HG02884 (cell line): ENCODE results near the gene CCDC183.
"Not testable (repeated sequence)": the region's sequence is repeated elsewhere in the genome, so short reads cannot be mapped to it uniquely, and the experiment has no call there.

Experiments
- ATAC-seq: cut with Tn5 transposase; IDR thresholded peaks from one replicate; pipeline ENCODE4 v1.9.1; 2021; ENCODE audit warnings: mild to moderate bottlenecking, moderate library complexity; ENCODE audit not compliant: unreplicated experiment

CCDC183 gene

DNA sequence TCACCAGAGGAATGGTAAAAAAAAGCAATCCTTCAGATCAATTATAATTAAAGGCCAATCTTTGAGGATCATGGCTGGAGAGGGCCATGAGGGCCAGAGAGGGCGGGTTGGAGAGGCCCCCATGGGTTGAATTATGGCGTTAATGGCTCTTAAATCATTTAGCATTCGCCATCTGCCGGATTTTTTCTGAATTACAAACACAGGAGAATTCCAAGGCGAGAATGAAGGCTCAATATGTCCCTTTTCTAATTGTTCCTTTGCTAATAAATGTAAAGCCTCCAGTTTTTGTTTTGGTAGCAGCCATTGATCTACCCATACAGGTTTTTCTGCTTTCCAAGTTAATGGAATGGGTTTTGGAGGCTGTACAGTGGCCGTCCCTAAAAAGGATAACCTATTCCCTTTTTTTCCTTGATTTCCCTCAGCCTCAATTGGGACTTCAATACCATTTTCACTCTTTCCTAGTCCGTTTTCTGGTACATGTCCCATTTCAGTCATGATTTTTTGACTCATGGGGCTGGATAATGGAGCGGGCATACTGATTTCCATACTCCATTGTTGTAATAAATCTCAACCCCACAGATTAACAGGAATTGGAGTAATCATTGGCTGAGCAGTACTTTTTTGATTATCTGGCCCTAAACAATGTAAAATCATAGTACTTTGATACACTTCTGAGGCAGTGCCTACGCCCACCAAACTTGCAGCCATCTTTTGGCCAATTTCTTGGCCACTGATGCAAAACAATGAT, 11.7 kb upstream of the CCDC183 start:
- no peak for ATAC-seq

DNA sequence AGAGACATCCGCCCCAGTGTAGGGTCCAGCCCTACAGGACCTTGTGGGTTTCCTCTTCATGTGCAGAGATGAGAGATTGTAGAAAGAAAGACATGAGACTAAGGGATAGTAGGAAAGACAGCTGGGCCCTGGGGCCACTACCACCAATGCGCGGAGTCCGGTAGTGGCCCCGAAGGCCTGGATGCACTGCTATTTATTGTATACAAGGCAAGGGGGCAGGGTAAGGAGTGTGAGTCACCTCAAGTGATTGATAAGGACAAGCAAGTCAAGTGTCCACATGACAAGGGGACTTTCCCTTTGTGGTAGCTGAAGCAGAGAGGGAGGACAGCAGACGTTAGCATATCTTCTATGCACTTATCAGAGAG, 11.2 kb upstream of the CCDC183 start:
- no peak for ATAC-seq

DNA sequence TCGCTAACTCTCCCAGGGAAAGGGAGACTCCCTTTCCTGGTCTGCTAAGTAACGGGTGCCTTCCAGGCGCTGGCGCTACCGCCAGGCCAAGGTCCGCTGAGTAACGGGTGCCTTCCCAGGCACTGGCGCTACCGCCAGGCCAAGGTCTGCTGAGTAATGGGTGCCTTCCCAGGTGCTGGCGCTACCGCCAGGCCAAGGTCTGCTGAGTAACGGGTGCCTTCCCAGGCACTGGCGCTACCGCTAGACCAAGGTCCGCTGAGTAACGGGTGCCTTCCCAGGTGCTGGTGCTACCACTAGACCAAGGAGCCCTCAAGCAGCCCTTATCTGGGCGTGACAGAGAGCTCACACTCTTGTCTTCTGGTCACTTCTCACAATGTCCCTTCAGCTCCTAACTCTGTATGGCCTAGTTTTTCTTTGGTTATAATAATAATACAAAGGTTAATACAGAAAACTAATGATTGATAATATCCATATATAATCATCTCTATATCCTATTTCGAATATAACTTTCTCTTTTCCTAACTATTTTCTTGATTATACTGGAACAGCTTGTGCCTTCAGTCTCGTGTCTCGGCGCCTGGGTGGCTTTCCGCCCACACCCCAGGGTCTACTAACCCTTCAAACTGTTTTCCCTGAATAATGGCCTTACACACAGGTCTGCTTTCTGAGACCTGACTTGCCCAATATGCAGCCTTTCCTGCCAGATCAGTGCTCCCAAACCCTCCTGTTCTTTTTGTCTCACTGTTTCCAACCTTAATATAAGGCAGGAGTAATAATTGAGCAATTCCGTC, 10.4 kb upstream of the CCDC183 start:
- not testable (repeated sequence) for ATAC-seq

DNA sequence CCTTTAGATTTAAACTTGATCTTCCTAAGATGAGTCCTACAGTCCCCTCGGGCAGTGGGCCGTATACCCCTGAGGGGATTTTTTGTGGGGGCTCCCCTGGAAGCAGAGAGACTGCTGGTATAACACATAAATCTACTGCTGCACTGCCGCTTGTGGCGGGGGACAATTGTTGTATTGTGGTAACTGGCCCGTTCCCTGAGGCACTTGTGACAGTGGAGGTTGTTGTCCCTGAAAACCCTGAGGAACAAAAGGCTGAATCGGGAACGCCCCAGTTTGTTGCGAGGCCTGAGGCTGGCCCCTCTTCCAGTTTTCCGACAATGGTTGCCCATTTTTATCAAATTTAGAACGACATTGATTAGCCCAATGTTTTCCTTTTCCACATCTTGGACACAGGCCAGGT, 9.7 kb upstream of the CCDC183 start:
- no peak for ATAC-seq

DNA sequence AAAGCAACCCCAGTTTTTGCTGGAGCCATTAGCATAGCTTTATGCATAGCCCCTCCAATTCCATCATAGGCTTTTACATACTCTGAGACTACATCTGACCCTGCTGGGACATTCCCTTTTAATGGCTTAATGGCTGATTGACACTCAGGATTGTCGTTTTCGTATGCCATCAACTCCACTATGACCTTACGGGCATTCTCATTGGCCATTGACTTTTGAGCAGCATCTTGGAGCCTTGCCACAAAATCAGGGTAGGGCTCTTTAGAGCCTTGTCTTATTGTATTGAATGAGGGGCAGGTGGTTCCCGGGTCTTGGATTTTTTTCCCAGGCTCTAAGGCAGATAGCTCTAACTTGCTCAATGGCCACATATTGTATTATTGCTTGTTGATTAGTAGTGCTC, 9.2 kb upstream of the CCDC183 start:
- ATAC-seq = not testable (repeated sequence)

DNA sequence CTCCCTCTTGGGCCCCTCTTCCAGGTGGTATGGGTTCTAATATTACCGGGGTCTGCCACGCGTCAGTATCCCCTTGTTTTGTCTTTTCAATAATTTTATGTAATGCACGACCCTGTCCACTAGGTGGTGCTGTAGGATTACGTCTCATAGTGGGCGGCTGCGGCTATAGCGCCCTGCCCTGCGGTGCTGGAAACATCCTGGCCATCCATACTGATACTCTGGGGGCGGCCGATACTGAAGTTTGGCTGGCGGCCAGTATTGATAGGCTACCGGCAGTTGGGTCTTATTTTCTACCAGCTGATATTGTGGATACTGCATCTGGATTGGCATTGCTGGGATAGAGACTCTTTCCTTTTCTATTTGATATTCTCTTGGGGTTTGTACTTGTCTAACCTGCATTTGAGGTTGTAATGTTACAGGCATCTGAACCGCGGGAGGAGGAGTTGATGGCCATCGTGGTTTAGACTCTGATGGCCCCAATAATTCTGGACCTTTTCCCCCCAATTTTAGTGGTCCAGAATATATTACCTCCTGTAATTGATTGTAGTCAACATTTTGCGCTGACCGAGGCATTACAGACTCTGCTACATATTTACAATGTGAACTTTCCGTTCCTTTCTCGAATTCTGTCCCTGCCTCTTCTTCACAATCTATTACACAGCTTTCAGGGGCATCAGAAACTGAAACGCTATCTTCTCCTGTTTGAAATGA, 8.3 kb upstream of the CCDC183 start:
- no peak for ATAC-seq

DNA sequence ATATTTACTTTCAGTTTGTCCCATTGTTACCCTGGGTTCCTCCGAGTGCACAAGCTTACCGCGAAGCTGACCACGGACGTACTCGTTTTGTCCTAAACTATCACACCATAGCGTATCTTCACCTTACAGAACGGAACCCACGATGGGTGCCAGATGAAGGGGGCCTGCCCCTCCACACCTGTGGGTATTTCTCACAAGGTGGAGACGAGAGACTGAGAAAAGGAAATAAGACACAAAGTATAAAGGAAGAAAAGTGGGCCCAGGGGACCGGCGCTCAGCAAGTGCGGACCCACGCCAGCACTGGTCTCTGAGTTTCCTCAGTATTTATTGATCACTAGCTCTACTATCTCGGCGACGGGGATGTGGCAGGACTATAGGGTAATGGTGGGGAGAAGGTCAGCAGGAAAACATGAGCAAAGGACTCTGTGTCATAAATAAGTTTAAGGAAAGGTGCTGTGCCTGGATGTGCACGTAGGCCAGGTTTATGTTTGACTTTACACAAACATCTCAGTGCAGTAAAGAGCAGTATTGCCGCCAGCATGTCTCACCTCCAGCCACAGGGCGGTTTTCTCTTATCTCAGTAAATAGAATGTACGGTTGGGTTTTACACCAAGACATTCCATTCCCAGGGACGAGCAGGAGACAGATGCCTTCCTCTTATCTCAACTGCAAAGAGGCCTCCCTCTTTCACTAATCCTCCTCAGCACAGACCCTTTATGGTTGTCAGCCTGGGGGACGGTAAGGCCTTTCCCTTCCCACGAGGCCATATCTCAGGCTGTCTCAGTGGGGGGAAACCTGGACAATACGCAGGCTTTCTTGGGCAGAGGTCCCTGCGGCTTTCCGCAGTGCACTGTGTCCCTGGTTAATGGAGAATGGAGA, 7.3 kb upstream of the CCDC183 start:
- ATAC-seq = not testable (repeated sequence)

DNA sequence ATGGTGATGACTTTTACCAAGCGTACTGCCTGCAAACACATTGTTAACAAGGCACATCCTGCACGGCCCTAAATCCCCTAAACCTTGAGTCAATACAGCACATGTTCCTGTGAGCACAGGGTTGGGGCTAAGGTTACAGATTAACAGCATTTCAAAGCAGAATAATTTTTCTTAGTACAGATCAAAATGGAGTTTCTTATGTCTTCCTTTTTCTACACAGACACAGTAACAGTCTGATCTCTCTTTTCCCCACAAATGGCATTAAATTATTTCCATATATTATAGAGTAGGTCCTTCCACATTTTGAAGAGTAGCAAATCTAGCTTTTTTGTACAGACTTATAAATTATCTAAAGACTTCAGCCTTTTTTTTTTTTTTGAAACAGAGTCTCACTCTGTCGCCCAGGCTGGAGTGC, 6.6 kb upstream of the CCDC183 start:
- no peak for ATAC-seq

DNA sequence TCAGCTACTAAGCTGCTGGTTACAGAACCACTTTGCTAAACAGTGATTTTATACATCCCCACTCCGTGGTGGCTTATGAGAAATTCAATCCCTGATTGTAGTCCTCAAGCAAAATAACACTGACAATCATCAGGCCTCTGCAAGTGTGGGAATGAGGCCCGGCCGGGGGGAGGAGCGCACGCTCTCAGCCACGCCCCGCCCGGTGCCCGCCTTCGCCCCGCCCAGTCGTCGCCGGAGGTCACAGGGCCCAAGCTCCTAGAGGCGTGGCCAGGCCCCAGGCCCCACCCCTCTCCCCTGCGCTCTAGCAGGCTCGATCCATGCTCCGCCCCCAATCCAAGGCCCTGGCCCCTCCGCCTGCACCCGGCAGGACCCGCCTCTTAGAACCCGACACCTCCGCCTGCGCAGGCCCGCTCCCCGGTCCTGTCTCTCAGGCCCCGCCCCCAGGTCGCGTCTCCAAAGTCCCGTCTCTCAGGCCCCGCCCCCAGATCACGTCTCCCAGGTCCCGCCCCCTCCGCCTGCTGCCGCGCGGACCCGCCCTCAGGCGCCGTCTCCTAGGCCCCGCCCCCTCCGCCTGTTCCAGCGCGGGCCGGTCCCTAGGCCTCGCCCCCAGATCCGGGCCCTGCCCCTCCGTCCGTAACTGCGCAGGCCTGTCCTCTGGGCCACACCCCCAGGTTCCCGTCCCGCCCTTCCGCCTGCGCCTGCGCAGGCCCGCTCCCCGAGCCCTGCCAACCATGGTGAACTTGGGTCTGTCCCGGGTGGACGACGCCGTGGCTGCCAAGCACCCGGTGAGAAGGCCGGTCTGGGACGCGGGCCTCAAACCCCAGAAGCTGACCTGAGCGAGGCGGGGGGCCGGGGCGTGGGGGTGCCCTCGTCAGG, 5.3 kb upstream of the CCDC183 start, which contains the start of gene TMEM141:
Gene TMEM141 (plus strand): TSS at position 705 of the 876 bp plus-strand sequence. CDS start 27 bp downstream, at position 732.
- ATAC-seq = peak; percentile 68

DNA sequence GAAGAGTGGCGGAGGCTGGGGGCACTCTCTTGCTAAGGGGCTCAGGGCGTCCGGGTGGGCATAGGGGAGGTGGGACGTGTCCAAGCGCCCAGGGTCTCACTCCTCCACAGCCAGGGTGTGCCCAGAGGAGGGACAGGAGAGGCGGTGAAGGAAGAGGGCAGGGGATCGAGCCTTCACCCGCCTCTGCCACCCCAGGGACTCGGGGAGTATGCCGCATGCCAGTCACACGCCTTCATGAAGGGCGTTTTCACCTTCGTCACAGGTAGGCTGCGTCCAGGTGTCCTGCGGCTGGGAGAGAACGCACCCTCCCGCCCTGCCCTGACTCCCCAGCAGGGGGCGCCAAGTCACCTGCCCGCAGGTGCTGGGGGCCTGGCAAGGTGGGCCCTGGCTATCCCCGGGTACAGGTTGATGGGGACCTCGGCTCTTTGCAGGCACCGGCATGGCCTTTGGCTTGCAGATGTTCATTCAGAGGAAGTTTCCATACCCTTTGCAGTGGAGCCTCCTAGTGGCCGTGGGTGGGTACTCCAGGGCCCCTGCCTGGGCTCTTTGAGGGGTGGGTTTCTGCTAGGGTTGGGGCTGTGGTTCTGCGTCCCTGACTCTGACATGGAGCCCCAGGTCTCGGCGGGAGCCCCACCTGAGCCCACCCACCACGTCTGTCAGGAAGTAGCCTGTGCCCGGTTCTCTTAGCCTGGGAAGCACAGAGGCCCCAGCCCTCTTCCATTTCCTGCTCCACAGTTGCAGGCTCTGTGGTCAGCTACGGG, 4.4 kb upstream of the CCDC183 start:
- peak; percentile 15 for ATAC-seq

DNA sequence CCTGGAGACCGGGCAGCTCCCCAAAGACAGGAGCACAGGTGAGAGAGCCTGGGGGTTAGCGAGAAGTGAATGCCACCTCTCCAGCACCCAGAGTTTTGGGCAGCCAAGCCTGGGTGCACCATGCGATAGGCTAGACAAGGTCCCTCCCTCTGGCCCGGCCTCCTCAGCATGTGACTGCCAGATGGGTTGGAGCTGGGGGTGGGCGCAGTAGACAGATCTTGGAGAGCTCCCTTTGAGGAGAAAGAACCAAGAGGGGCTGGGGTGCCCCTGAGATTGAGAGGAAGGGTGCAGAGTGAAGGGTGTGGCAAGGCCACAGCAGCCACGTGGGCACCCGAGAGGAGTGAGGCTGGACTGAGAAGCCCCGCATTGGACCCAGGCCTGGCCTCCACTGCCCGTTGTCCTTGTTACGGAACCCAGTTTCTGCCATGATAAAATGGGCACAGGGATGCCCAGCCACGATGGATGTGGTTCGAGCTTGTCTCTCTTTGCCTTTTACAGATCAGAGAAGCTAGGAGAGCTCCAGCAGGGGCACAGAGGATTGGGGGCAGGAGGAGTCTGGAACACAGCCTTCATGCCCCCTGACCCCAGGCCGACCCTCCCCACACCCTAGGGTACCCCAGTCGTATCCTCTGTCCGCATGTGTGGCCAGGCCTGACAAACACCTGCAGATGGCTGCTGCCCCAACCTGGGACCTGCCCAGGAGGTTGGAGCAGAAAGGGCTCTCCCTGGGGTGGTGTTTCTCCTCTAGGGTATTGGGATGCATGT, 3.6 kb upstream of the CCDC183 start:
- ATAC-seq = no peak

DNA sequence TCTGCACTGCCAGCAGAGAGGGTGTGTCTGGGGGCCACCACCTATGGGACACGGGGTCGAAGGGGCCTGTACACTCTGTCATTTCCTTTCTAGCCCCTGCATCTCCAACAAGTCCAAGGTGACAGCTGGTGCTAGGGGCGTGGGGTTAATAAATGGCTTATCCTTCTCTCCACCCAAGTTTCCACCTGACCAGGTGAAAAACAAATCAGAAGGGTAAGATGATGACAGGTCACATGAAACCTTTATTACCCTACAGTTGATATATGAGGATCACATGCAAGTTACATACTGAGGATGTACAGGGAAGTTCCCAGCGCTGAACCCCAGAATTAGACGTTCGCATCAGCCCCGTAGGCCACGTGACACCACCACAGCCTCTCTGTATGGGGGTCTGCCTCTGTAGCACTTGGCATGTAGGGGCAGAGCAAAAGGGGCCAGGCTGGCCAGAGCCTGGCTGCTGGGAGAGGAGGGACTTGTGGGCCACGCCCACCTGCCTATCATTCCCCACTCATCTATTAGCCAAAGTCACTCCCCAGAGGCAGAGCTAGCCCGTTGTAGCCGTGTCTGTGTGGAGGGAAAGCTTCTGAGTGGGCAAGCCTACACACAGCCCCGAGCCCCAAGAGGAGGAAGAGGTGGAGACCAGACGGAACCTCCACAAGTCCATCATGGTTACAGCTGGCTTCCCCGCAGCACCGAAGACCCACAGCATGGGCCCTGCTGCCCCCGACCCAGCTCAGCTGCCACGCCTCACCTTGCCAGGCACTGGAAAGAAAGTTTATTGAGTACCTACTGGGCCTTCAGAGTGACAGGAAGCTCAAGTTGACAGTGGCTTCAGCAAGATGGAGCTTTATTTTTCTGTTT, 2.8 kb upstream of the CCDC183 start:
- ATAC-seq = no peak

DNA sequence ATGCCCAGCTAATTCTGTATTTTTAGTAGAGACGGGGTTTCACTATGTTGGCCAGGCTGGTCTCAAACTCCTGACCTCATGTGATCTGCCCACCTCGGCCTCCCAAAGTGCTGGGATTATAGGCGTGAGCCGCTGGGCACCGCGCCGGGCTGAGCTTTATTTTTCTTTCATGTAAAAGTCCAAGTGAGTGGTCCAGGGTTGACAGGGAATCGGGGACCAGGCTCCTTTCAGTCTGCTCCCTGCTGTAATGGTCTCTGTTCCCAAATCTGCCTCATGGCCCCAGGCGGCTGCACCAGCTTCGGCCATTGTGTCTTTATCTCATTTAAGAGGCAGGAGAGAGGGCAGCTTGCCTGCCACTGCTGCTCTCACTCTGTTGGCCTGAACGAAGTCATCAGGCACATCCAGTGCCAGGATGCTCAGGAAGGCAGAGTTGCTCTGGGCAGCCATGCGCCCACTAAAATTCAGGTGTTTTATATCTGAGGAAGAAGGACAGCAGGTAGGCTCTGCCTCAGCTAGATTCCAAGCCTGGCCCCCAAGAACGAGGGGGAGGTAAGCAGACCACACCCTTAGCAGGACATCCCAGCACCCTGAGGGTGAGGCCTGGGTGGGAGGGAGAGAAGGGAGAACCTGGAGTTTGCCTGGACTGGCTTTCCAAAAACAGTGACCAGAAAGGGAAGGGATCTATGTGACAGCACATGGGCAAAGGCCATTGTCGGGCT, 1.7 kb upstream of the CCDC183 start:
- ATAC-seq = no peak

DNA sequence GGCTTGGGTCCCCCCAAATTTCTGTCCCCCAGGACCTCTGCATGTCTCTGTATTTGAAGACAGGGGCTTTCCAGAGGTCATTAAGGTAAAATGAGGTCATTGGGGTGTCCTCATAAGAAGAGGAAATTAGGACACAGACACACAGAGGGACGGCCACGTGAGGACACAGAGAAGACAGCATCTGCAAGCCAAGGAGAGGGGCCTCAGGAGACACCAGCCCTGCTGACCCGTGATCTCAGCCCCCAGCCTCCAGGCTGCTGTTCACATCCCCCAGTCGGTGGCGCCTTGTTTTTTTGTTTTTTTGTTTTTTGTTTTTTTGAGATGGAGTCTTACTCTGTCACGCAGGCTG, 1.2 kb upstream of the CCDC183 start:
- no peak for ATAC-seq

DNA sequence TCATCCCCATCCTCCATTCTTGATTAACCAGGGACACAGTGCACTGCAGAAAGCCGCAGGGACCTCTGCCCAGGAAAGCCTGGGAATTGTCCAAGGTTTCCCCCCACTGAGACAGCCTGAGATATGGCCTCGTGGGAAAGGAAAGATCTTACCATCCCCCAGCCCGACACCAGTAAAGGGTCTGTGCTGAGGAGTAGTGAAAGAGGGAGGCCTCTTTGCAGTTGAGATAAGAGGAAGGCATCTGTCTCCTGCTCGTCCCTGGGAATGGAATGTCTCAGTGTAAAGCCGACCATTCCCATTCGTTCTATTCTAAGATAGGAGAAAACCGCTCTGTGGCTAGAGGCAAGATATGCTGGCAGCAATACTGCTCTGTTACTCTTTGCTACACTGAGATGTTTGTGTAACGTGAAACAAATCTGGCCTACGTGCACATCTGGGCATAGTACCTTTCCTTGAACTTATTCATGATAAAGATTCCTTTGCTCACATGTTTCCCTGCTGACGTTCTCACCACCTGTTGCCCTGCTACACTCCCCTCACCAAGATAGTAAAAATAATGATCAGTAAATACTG, 723 bp downstream of the CCDC183 start:
- not testable (repeated sequence) for ATAC-seq

DNA sequence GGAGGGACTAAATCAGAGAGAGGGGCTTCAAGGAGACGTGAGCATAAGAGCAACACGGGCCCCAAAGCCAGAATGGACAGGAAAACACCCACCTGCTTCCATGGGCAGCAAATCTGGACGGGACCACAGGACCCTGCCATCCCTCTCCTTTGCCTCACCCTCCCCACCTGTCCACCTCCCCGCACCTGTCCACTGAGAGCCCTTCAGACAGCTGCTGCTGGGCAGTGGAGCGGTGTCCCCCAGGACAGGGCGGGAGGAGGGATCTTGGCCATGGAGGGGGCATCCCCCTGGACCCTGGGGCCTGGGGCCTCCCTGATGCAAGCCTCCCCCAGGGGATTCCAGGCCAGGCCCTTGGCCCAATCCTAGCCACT, 2.6 kb downstream of the CCDC183 start:
- no peak for ATAC-seq
